Esophagus (tissue), 2 donors: ENCODE results near the gene SLC25A51. TPM values are rescaled to one million over a fixed set of nuclear protein-coding genes. Genes with fewer than 3 reads are reported as not detected.

Source experiments
- H3K27ac ChIP-seq, 2 donors: one replicate each; pipeline ENCODE4 v1.5.1; 2013; ENCODE audit warnings: low read depth in 2 of 2, mild to moderate bottlenecking in 2 of 2, inconsistent platforms in 1 of 2, low read length in 1 of 2, moderate library complexity in 1 of 2
- H3K27me3 ChIP-seq, 2 donors: one replicate each; pipeline ENCODE4 v1.6.1; 2013; ENCODE audit warnings: low read length in 2 of 2, control low read depth in 1 of 2, mild to moderate bottlenecking in 1 of 2; ENCODE audit not compliant: insufficient read depth in 2 of 2, control insufficient read depth in 1 of 2
- H3K36me3 ChIP-seq, 2 donors: one replicate each; pipeline ENCODE4 v1.6.1; 2013; ENCODE audit warnings: low read length in 1 of 2; ENCODE audit not compliant: control insufficient read depth in 2 of 2, insufficient read depth in 2 of 2
- H3K4me1 ChIP-seq, 2 donors: one replicate each; pipeline ENCODE4 v1.6.1; 2013; ENCODE audit warnings: low read length in 1 of 2; ENCODE audit not compliant: control insufficient read depth in 2 of 2, insufficient read depth in 2 of 2
- H3K4me3 ChIP-seq, 2 donors: one replicate each; pipeline ENCODE4 v1.5.1; 2013; ENCODE audit warnings: low read length in 2 of 2, mild to moderate bottlenecking in 2 of 2, low read depth in 1 of 2, moderate library complexity in 1 of 2
- H3K9me3 ChIP-seq, 2 donors: one replicate each; pipeline ENCODE4 v1.6.1; 2013; ENCODE audit warnings: mild to moderate bottlenecking in 2 of 2, low read depth in 1 of 2, low read length in 1 of 2, moderate library complexity in 1 of 2; ENCODE audit not compliant: control insufficient read depth in 2 of 2, insufficient read depth in 1 of 2
- WGBS, 2 donors: extraction: QIAGEN DNeasy Blood & Tissue Kit; methylation state at CpG; one replicate each; pipeline ENCODE4 v1.1.7; 2013; 5-methylcytosine and 5-hydroxymethylcytosine counted together
- polyA plus RNA-seq, 2 donors: library from polyadenylated mRNA; stranded (reverse); fragments of 200-250 nt; gene quantifications; one replicate each; pipeline ENCODE4 v1.2.3, GENCODE V29; 2013
- donor health status: healthy with polysubstance abuse.
- donor health status: Bipolar disorder and iron deficiency.

Gene SLC25A51
- polyA plus RNA-seq, 2 donors: 3.5 to 5.7 TPM

GRCh38 chr9:37927601-37928551 lies 23.9 kb upstream of the SLC25A51 start:
- Histone ChIP-seq H3K27me3 (no peaks in the 10 kb centered on the region), H3K36me3 (peaks cover 2 to 18% of the 10 kb centered on the region in 2 donors), H3K4me1 (peaks cover 0 to 21% of the 10 kb centered on the region in 2 donors), H3K9me3 (no peaks in the 10 kb centered on the region), H3K4me3 (no peak overlapping the region), H3K27ac (no peak overlapping the region)
- 80% methylated on average over 13 of the region's 13 CpGs for WGBS, 2 donors

- Histone ChIP-seq H3K9me3 (no peaks in the 10 kb centered on the region), H3K4me1 (peaks cover 0 to 28% of the 10 kb centered on the region in 2 donors), H3K4me3 (no peak overlapping the region), H3K27ac (no peak overlapping the region), H3K36me3 (peaks cover 2 to 18% of the 10 kb centered on the region in 2 donors), H3K27me3 (no peaks in the 10 kb centered on the region)
- WGBS, 2 donors: 65 to 66% methylated on average over 9 of the region's 9 CpGs
These were observed 23.2 kb upstream of the SLC25A51 start for GRCh38 chr9:37927132-37927531.

- Histone ChIP-seq H3K4me1 (peaks cover 0 to 32% of the 10 kb centered on the region in 2 donors), H3K4me3 (no peak overlapping the region), H3K27ac (no peak overlapping the region), H3K36me3 (peaks cover 2 to 18% of the 10 kb centered on the region in 2 donors), H3K27me3 (no peaks in the 10 kb centered on the region), H3K9me3 (no peaks in the 10 kb centered on the region)
- WGBS, 2 donors: 67 to 83% methylated on average over 1 of the region's 1 CpG
These were observed 22.8 kb upstream of the SLC25A51 start for GRCh38 chr9:37926737-37927118.

GRCh38 chr9:37925786-37926736 lies 22.1 kb upstream of the SLC25A51 start:
- H3K4me3 ChIP-seq: no peak overlapping the region
- H3K36me3 ChIP-seq: peaks cover 2 to 18% of the 10 kb centered on the region in 2 donors
- no peak overlapping the region for H3K27ac ChIP-seq
- no peaks in the 10 kb centered on the region for H3K9me3 ChIP-seq
- H3K27me3 ChIP-seq: no peaks in the 10 kb centered on the region
- 68 to 82% methylated on average over 15 of the region's 15 CpGs for WGBS, 2 donors
- peaks cover 0 to 35% of the 10 kb centered on the region in 2 donors for H3K4me1 ChIP-seq

GRCh38 chr9:37925006-37925405 lies 21.1 kb upstream of the SLC25A51 start:
- Histone ChIP-seq H3K4me1 (peaks cover 0 to 40% of the 10 kb centered on the region in 2 donors), H3K27me3 (no peaks in the 10 kb centered on the region), H3K36me3 (peaks cover 2 to 18% of the 10 kb centered on the region in 2 donors), H3K4me3 (no peak overlapping the region), H3K9me3 (no peaks in the 10 kb centered on the region), H3K27ac (no peak overlapping the region)
- 79 to 83% methylated on average over 6 of the region's 6 CpGs for WGBS, 2 donors

- no peak overlapping the region for H3K4me3 ChIP-seq
- no peaks in the 10 kb centered on the region for H3K27me3 ChIP-seq
- H3K4me1 ChIP-seq: peaks cover 0 to 36% of the 10 kb centered on the region in 2 donors
- H3K27ac ChIP-seq: no peak overlapping the region
- peaks cover 2 to 20% of the 10 kb centered on the region in 2 donors for H3K36me3 ChIP-seq
- no peaks in the 10 kb centered on the region for H3K9me3 ChIP-seq
These were observed 20.6 kb upstream of the SLC25A51 start for GRCh38 chr9:37924538-37924937.

GRCh38 chr9:37923796-37924427 lies 20.0 kb upstream of the SLC25A51 start:
- Histone ChIP-seq H3K9me3 (no peaks in the 10 kb centered on the region), H3K36me3 (peaks cover 2 to 19% of the 10 kb centered on the region in 2 donors), H3K4me1 (peaks cover 0 to 36% of the 10 kb centered on the region in 2 donors), H3K27ac (no peak overlapping the region), H3K27me3 (no peaks in the 10 kb centered on the region), H3K4me3 (no peak overlapping the region)
- WGBS, 2 donors: 78 to 81% methylated on average over 25 of the region's 25 CpGs

GRCh38 chr9:37923118-37923795 lies 19.3 kb upstream of the SLC25A51 start:
- Histone ChIP-seq H3K4me3 (no peak overlapping the region), H3K27ac (no peak overlapping the region), H3K4me1 (peaks cover 0 to 36% of the 10 kb centered on the region in 2 donors), H3K9me3 (no peaks in the 10 kb centered on the region), H3K27me3 (no peaks in the 10 kb centered on the region), H3K36me3 (peaks cover 2 to 20% of the 10 kb centered on the region in 2 donors)
- 72 to 76% methylated on average over 14 of the region's 14 CpGs for WGBS, 2 donors
